Hepatocyte (in vitro differentiated cells): ENCODE results near the gene STK24. TPM values are rescaled to one million over a fixed set of nuclear protein-coding genes. Genes with fewer than 3 reads are reported as not detected.

ENCODE experiments used
- DNase-seq: peaks from one replicate; pipeline ENCODE4 v3.0.0-alpha.2; 2016; ENCODE audit warnings: low spot score
- H2AFZ ChIP-seq: fragments of 200-600 bp; sonication (generic); 2 replicates; pipeline ENCODE4 v1.6.0; 2016; ENCODE audit warnings: antibody characterized with exemption, mild to moderate bottlenecking
- H3K27ac ChIP-seq: fragments of 200-600 bp; sonication (generic); 2 replicates; pipeline ENCODE4 v1.5.1; 2016; ENCODE audit warnings: mild to moderate bottlenecking
- H3K27me3 ChIP-seq: fragments of 200-600 bp; sonication (generic); 2 replicates; pipeline ENCODE4 v1.6.1; 2016
- H3K36me3 ChIP-seq: fragments of 200-600 bp; sonication (generic); replicated peaks from 2 replicates; pipeline ENCODE4 v1.5.1; 2016; ENCODE audit warnings: low read depth; ENCODE audit not compliant: insufficient read depth
- H3K4me1 ChIP-seq: fragments of 200-600 bp; sonication (generic); 2 replicates; pipeline ENCODE4 v1.5.1; 2016; ENCODE audit warnings: mild to moderate bottlenecking, moderate library complexity; ENCODE audit not compliant: insufficient read depth
- H3K4me2 ChIP-seq: fragments of 200-600 bp; sonication (generic); 2 replicates; pipeline ENCODE4 v1.6.0; 2016
- H3K4me3 ChIP-seq: fragments of 200-600 bp; sonication (generic); 2 replicates; pipeline ENCODE4 v1.5.1; 2016; ENCODE audit warnings: mild to moderate bottlenecking
- H3K79me2 ChIP-seq: fragments of 200-600 bp; sonication (generic); 2 replicates; pipeline ENCODE4 v1.6.0; 2017; ENCODE audit warnings: mild to moderate bottlenecking
- H3K9me2 ChIP-seq: fragments of 200-600 bp; sonication (generic); replicated peaks from 2 replicates; pipeline ENCODE4 v1.6.0; 2017; ENCODE audit warnings: mild to moderate bottlenecking; ENCODE audit not compliant: insufficient read depth
- H3K9me3 ChIP-seq: fragments of 200-600 bp; sonication (generic); 2 replicates; pipeline ENCODE4 v1.5.1; 2016; ENCODE audit warnings: low read depth, mild to moderate bottlenecking
- H4K20me1 ChIP-seq: fragments of 200-600 bp; sonication (generic); 2 replicates; pipeline ENCODE4 v1.6.0; 2016; ENCODE audit warnings: mild to moderate bottlenecking; ENCODE audit not compliant: insufficient read depth, poor library complexity, severe bottlenecking
- CTCF ChIP-seq: fragments of 200-600 bp; sonication (generic); IDR thresholded peaks from 2 replicates; pipeline ENCODE4 v1.5.1; 2016; ENCODE audit warnings: antibody characterized with exemption, mild to moderate bottlenecking; ENCODE audit not compliant: poor library complexity
- EZH2 ChIP-seq: fragments of 200-600 bp; sonication (generic); IDR thresholded peaks from 2 replicates; pipeline ENCODE4 v1.6.1; 2016; ENCODE audit warnings: antibody characterized with exemption, mild to moderate bottlenecking, borderline replicate concordance
- EZH2phosphoT487 ChIP-seq: fragments of 200-600 bp; sonication (generic); IDR thresholded peaks from one replicate; pipeline ENCODE4 v1.6.1; 2018; ENCODE audit warnings: antibody characterized with exemption, mild to moderate bottlenecking, low read depth, moderate library complexity; ENCODE audit not compliant: unreplicated experiment, severe bottlenecking
- WGBS: methylation state at CpG from one replicate; pipeline ENCODE4 v1.1.6; 2016; ENCODE audit warnings: low lambda C conversion rate; ENCODE audit errors: missing lambda C conversion rate; 5-methylcytosine and 5-hydroxymethylcytosine counted together
- polyA plus RNA-seq: library from polyadenylated mRNA; unstranded; fragments of >200 nt; fragmentation: Nextera tagmentation; extraction: Ambion mirVana; gene quantifications from 2 replicates; pipeline ENCODE4 v1.2.1, GENCODE V29; 2016
- total RNA-seq: library from RNA; depleted of rRNA; stranded (reverse); fragments of >200 nt; gene quantifications from 2 replicates; pipeline ENCODE4 v1.2.3, GENCODE V29; 2014

Gene STK24
- total and polyA plus RNA-seq, 2 experiments from 2014 or later: 71.2 to 74.4 TPM

GRCh38 chr13:98568918-98569317, 8.0 kb downstream of the STK24 start:
- WGBS: 94% methylated on average over 4 of the region's 4 CpGs
- Histone ChIP-seq H2AFZ (no peak overlapping the region), H3K4me2 (peak overlapping the region; percentile 60), H3K79me2 (peaks cover 99% of the 10 kb centered on the region), H3K27ac (peak overlapping the region; percentile 81), H3K4me1 (peaks cover 57% of the 10 kb centered on the region), H3K9me2 (no peaks in the 10 kb centered on the region), H3K36me3 (no peaks in the 10 kb centered on the region), H3K4me3 (no peak overlapping the region), H4K20me1 (peaks cover 92% of the 10 kb centered on the region), H3K9me3 (no peaks in the 10 kb centered on the region), H3K27me3 (no peaks in the 10 kb centered on the region)
- TF ChIP-seq EZH2phosphoT487 (no peak), CTCF (no peak), EZH2 (no peak)
- DNase-seq: no peak

GRCh38 chr13:98567140-98567539, 9.8 kb downstream of the STK24 start:
- Histone ChIP-seq H3K9me2 (no peaks in the 10 kb centered on the region), H3K4me1 (peaks cover 40% of the 10 kb centered on the region), H4K20me1 (peaks cover 91% of the 10 kb centered on the region), H3K27ac (no peak overlapping the region), H3K27me3 (no peaks in the 10 kb centered on the region), H3K79me2 (peaks cover 99% of the 10 kb centered on the region), H3K4me2 (no peak overlapping the region), H3K36me3 (no peaks in the 10 kb centered on the region), H3K4me3 (no peak overlapping the region), H2AFZ (no peak overlapping the region), H3K9me3 (no peaks in the 10 kb centered on the region)
- 97% methylated on average over 13 of the region's 13 CpGs for WGBS
- TF ChIP-seq EZH2 (no peak), EZH2phosphoT487 (no peak), CTCF (no peak)
- DNase-seq: no peak

- Histone ChIP-seq H3K36me3 (no peaks in the 10 kb centered on the region), H3K79me2 (peaks cover 99% of the 10 kb centered on the region), H3K27ac (peak overlapping the region; percentile 28), H3K9me3 (no peaks in the 10 kb centered on the region), H3K27me3 (no peaks in the 10 kb centered on the region), H3K4me2 (peak overlapping the region; percentile 27), H3K4me1 (peaks cover 29% of the 10 kb centered on the region), H4K20me1 (peaks cover 92% of the 10 kb centered on the region), H3K9me2 (no peaks in the 10 kb centered on the region), H2AFZ (no peak overlapping the region), H3K4me3 (no peak overlapping the region)
- no peak for DNase-seq
- no peak for TF ChIP-seq EZH2
- no peak for TF ChIP-seq CTCF
- TF ChIP-seq EZH2phosphoT487: no peak
- WGBS: 75% methylated on average over 18 of the region's 18 CpGs
These were observed 11.0 kb downstream of the STK24 start for GRCh38 chr13:98565726-98566565.
